Activated CD4-positive, alpha-beta T cell treated with anti-CD3 and anti-CD28 coated beads, Interleukin-2, Interleukin-6, amounts not matched to agents 100 ng/mL and 50 ng/mL, durations not matched to agents 16 hours and 8 hours (primary cell): ENCODE data around the gene TRIM29.
"Not testable (repeated sequence)": the region's sequence is repeated elsewhere in the genome, so short reads cannot be mapped to it uniquely, and the experiment has no call there.

Source experiments
- DNase-seq: peaks from one replicate; pipeline ENCODE4 v3.0.0-alpha.2; 2020

Gene TRIM29, protein sequence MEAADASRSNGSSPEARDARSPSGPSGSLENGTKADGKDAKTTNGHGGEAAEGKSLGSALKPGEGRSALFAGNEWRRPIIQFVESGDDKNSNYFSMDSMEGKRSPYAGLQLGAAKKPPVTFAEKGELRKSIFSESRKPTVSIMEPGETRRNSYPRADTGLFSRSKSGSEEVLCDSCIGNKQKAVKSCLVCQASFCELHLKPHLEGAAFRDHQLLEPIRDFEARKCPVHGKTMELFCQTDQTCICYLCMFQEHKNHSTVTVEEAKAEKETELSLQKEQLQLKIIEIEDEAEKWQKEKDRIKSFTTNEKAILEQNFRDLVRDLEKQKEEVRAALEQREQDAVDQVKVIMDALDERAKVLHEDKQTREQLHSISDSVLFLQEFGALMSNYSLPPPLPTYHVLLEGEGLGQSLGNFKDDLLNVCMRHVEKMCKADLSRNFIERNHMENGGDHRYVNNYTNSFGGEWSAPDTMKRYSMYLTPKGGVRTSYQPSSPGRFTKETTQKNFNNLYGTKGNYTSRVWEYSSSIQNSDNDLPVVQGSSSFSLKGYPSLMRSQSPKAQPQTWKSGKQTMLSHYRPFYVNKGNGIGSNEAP

DNA sequence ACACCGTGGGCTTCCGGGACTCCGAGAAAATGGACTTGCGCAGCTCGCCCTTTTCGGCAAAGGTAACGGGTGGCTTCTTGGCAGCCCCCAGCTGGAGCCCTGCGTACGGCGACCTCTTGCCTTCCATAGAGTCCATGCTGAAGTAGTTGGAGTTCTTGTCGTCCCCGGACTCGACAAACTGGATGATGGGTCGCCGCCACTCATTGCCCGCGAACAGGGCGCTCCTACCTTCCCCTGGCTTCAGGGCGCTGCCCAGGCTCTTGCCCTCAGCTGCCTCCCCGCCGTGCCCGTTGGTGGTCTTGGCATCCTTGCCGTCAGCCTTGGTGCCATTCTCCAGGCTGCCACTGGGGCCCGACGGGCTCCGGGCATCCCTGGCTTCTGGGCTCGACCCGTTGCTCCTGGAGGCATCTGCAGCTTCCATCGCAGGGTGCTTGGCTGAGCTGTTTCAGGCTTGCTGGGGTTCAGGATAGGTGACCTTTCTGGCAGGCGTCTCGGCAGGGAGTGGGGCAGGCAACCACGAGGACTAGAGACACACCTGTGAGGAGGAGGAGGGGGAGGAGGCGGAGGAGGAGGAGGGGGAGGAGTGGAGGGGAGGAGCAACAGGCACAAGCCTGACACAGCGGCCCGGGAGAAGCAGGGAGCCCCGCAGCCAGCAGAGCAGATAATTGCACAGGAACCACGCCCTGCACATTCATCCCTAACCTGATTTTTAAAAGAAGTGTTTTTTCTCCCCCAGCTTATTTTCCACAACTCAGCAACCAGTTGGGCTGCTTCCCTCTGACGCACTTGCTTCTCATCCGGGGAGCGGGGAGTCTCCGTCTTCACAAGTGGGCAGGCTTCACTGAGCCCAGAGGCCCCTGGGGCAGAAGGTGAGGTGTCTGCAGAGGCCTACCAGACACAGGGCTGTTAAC is at the start of gene TRIM29:
TRIM29 (minus strand) TSS at position 503 of the 911 bp plus-strand sequence; CDS start at position 421, 82 bp downstream.
- no peak for DNase-seq

DNA sequence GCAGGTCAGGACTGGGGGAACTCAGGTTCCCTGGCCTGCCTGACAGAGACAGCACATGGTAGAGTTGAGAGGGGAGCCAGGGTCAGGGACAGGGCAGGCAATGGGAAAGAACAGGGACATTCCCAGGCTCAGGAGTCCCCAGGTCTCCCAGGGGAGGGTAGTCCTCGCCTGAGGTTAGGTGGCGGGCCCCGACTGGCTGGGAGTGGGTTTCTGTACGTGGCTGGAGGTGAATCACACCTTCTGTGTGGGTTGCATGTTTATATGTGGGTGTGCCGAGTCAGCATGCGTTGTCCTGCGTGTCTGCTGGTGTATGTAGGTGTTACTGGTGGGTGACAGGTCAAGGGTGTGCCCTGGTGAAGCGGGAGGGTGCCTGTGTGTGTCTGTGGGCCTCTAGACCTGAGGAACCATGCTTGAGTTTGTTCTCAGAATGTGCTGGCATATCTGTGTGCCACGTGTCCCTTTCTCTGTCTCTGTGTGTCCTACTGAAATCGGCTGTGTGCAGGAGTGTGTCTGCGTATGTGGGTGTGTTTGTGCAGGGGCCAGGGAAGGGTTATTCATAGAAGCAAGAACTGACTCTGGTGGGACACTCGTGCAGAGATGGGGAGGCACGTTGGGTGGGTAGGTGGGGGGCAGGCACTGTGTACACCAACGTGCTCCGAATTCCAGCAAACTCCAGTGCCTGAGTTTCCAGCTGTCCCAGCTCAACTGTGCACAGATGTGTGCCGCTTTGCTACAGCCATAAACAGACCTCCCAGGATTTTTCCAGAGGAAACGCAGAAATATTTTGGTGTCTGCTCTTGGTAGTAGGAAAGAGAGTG is 49.1 kb upstream of the TRIM29 start:
- DNase-seq = no peak

DNA sequence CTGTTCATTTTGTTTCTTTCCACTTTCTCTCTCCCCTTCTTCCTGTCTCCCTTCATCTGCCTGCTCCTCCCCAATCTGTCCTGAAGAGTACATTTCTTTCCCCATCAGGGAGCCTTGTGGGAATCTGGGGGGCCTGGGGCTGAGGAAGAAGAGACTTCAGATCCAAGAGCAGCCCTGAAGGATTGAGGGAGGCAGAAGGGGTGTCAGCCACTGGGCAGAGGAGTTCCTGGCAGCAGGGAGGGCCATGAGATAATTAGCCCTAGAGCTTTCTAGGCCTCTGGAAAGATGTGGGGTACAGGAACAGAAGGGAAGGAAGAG is 48.5 kb upstream of the TRIM29 start:
- no peak for DNase-seq

DNA sequence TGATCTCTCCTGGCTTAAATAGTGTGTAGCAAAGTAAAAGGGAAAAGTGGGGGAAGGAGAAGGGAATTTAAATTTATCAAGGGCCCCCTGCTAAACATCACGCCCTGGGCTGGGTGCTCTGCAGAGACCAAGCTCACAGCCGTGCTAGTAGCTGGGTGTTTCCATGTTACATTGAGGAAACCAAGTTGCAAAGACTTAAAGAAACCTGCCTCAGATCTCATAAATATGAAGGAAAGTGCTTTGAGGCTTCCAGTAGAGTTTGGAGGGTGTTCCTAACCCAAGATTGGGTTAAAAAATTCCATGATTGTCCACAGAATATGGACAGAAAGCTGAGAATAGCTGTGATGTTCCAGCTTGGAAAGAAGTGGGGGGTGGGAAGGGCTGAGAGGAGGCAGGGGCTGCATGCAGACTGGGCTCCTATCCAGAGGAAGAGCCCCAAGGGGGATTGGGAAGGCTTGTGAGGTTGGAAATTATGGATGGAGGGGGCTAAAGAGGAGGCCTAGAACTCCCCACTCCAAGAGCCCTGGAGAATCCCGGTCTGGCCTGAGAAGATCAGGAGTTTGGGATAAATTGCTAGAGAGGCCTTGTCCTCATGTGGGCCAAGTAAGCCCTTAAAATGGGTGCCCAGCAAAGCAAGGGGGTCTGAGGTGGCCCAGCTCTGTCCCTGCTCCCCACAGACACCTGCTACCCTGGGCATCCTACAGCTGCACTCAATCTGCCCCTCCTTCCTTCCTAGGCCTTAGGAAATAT is 48.0 kb upstream of the TRIM29 start:
- DNase-seq = no peak

DNA sequence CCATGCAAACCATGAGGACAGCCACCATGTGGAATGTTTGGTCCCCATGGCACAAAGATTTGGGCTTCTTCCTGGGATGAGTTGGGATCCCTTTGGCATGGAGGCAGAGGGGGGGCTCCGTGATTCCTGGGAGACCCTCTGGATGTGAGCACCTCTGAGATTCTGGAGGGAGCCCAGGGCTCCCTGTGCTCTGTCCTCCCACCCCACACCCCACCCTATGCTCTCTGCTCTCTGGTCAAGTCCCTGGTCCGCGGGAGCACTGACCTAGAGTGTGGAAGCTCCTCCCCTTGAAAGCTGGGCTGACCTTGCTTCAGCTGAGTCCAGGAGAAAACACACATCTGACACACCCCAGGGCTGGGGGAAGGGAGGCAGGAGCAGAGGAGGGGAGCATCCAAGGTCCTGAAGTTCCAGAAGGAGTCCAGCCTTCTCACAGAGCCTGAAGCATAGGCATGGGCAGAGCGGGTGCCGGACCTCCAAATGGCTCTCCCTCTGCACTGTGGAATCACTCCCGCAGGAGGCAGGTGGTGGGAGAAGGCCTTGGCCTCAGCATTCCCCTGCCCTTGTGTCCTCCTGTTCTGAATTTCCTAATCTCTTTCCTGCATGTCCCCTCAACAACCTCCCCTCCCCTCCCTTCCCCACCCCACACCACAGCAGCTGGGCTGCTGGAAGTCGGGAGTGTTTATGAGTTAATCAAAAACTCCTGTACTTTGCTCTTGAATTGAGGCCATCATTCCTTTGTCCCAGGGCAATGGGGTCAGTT is 47.2 kb upstream of the TRIM29 start:
- DNase-seq = no peak

DNA sequence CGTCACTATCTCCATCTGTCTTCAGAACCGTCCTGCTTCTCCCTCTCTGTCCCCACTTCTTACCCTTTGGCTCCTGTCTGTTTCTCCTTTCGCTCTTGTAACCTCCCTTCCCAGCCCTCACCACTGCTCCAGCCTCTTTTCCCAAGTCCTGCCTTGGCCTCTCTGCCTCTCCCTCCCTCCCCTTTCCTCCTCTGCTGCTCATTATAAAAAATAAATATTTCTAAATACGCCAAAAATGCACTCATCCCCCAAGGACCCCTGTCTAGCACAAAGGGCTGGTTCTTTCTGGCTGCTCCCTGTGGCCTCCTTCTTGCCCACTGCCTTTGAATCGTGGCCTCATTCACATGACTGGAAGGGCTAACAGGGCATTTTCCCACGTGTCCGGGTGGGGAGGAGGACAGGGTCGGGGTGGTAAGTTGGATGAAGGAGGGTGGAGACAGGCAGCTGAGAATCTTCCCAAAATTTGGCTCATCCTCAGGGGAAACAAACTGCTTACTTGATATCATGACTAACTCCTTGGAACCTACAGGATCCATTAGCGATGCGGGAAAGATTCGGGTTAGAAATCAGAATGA is 46.5 kb upstream of the TRIM29 start:
- DNase-seq = no peak

DNA sequence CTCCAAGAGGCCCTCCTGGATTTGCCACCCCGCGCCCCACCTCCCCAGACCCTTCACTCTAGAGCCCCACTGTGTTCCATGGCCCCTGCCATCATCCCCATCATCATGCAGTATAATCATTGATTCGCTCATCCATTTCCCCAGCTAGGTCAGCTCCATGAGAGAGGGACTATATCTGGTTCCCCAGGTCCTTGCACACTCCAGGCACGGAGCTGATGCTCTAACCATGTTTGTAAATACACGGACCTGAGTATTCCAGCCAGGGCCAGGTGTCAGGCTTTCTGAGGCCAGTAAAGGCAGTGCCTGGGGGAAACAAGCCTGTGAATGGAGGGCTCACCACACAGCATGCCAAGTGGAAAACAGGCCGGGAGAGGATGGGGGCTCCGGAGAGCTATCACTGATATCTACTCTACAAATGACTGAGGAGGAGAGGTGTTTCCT is 45.8 kb upstream of the TRIM29 start:
- no peak for DNase-seq

DNA sequence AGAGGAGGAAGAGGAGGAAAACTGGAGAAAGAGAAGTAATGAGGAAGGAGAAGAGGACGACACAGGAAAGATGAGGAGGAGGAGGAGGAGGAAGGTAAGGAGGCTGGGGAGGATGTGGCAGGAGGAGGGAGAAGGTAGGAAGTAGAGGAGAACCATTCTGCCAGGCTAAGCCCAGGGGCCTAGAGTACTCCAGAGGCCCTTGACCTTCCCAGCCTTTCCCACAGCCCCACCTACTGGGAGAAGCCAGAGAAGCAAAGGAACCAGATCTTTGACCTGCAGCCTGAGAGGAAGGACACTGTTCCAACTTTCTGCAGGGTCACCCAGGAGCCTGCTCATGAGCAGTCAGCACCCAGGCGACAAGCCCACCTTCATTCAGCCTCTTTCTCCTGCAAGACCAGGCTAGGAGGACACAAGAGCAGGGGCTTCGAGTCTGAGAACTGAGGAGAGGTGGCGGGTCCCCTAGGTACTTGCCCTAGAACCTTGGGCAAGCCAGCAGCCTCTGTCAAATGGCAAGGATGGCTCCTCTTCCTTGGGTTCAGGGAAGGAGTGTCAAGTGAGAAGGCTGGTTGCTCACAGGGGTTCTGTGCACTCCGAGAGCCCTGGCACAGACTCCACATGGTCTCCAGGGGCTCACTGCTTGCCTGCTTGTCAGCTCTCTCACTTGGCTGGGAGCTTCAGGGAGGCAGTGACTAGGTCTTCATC is 45.0 kb upstream of the TRIM29 start:
- DNase-seq = no peak

DNA sequence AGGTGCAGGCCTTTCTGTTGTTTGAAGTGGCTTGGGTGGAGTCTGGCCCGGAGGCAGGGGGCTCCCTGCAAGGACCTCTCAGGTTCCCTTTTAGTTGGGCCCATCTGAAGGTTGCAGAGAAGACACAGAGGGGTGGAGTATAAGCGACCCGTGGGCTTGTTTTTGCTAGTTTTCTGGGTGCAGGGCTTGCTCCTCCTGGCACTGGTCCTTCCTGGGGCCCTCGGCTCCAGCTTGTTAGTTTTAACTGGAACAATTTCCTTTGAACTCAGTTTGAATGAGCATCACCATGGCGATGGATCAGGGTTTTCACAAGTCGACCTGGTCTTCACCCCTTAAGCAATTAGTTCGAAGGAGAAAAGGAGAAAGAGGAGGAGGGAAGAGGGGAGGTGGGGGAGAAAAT is 44.5 kb upstream of the TRIM29 start:
- DNase-seq = no peak

DNA sequence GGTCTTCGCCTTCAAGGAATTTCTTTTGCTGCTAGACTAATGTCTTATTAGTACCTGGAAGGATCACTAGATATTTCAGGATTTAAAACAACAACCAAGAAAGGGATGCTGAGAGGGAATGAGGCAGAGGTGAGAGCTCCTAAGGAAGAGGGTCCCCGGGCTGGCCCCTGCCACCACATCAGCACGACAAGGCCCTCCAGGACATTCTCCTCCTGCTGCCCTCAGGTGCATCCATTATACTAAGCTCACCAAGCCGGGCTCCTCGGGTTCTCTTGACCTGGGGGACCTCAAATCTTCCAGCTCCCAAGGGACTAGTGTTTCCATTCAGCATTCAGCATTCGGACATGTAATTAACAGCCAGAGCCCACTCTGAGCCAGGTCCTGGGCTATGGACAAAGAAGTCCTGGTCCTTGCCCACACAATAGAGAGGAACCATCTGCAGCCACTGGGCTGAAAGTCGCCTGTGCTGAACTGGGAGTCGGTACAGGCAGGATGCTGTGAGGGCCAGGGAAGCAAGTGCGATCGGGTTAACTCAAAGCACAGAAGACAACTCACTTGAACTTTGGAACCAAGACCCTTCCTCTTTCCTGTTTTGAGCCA is 43.6 kb upstream of the TRIM29 start:
- no peak for DNase-seq

DNA sequence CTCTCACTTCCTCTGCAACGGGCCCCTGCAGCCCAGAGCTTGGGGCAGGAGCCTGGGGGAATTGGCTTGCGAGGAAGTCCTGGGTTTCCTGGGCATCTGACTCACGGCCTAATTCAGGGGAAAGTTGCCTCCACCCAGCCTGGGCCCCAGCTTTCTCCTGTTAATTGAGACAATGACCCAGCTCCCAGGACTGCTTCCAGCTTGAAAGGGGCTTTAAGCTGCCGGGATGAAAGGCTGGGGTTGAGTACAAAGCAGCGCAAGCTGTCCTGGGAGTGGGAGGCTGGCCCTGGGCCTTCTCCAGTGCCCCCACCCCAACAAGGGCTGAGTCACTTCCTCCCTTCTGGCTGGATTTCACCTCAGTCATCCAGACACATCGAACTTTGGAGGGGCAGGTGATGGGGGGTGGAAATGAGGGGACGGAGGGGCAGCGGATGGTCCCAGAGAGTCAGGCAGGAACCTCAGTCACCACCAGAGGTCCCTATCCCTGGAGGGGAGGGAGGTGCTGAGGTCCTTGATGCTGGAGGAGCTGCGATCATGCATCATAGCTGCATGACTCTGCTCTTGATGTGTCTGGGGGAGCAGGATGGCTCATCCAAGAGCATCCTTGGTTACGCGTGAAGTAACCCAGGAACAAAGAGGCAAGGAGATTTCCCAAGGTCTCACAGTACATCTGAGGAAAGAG is 42.8 kb upstream of the TRIM29 start:
- no peak for DNase-seq

DNA sequence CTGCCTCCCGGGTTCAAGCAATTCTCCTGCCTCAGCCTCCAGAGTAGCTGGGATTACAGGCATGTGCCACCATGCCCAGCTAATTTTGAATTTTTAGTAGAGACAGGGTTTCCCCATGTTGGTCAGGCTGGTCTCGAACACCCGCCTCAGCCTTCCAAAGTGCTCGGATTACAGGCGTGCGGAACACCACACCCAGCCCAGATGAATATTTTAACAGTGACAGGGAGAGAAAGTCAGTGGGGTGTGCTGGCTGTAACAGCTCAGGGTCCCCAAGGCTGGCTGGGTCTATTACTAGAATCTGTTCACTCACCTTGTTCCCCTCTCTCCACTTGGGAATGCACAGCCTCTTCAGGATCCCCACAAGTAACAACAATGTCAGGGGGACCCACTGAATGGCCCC is 42.1 kb upstream of the TRIM29 start:
- DNase-seq = not testable (repeated sequence)

DNA sequence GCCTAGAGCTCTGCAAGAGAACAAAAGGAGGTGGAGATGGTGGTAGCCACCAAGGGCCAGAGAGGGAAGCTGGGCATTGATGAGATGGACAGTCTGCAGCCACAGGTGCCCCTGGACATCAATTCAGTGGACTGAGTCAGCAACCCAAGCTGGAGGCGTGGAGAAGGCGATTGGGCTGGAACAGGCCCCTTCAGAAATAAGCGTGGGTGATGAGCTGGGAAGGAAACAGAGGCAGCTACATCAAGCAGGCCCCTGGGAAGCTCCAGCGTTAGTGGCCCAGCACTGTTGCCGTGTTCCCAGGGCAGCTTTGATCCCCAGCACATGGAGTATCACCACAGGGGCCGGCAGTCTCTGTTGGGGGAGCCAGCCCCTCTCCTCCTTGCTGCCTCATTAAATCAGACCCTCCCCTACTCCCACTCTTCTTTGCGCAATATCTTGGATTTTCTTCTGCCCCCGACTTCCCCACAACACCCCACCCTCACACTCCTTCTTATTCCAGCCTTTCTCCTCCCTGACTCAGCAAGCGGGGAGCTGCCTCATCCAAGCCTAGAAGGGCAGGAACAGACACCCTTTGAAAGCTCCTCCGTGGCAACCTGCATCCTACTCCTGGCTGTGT is 41.3 kb upstream of the TRIM29 start:
- DNase-seq = no peak

DNA sequence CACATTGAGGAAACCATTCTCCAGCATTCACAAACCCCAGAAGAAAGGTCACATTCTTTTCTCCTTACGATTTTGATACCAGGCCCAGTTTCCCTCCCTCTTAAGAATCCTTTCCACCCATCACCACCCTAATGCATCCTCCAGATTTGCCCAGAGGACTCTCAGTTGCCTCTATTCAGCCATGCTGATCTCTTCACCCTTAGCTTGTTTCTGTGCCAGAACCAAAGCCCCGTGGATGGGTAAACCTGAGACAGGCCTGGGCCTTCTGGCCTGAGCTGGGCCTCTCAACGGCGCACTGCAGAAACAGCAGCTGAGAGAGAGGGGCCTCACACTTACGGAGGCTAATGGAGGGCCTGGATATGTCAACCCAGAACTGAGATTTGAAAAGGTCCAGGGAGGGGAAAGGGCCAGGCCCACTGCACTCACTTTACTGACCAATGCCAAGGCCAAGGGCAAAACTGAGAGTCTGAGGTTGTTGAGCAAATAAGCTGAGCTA is 40.7 kb upstream of the TRIM29 start:
- no peak for DNase-seq

DNA sequence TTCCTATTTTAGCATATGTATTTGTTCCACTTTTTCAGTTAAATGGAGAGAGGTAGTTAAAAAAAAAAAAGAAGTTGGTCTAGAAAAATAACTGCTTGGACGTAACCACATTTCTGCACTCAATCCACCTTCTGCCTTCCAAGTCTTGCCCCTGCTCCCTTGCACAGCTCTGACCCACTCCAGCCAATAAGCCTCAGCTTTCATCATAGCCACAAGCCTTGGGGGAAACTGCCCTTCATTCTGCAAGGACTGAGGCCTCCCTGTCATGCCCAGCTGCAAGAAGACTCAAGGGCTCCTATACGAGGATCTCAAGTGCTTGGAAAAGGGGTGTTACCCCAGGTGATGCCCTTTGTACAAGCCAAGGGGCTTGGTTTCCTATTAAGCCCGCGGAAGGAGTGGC is 37.0 kb upstream of the TRIM29 start:
- no peak for DNase-seq

DNA sequence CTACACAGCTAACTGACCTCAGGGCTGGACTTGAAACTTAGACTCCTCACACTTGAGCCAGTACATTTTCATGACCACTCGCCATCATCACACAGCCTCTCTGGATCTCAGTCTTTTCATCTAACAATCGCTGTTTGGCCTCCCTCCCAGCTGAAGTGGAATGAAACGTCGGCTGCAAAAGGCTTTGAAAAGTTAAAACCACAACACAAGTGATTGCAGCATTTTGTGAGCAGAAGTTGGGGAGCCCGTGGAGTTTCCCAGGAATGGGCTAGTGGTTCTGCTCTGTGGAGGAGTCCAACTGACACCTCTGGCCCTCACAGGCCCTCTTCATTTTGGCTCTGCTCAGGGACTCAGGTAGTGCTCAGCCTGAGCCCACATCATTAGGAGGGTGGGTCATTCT is 35.9 kb upstream of the TRIM29 start:
- DNase-seq = no peak

DNA sequence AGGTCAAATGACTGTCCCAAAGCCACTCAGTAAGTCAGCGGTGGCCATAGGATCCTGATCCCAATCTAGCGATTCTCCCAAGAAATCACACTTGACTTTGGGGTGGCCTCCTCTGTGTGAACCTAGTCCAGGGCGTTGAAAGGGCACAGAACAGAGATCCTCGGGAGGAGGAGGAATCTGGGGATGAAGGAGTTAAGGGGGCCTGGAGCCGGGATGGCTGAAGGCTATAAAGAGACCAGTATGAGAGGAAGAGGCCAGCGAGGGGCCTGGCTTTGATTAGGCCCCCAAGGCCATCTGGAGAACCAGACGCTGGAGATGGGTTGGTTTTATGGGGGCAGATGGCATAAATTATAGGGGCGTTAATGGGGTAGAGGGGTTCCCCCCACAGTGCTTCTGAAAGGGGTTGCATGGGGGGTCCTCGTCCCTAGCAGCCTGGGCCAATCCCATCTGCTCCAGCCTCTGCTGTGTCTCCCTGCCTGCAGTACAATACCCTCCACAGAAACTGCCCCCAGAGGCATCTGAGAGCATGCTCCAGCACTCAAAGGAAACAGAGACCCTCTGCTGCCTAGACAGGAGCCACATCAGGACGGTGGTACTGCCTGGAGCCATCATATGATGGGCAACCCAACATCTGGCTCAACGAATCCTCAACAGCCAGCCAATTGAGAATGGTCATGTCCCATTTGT is 35.2 kb upstream of the TRIM29 start:
- DNase-seq = no peak
